Activated gamma-delta T cell treated with Interleukin-2 at 50 U/mL for 16 hours (primary cell): ENCODE results near the gene DOCK10.
"Not testable (repeated sequence)": the region's sequence is repeated elsewhere in the genome, so short reads cannot be mapped to it uniquely, and the experiment has no call there.

Source experiments
- DNase-seq: peaks from one replicate; pipeline ENCODE4 v3.0.0-alpha.2; 2020

Gene DOCK10

DNA sequence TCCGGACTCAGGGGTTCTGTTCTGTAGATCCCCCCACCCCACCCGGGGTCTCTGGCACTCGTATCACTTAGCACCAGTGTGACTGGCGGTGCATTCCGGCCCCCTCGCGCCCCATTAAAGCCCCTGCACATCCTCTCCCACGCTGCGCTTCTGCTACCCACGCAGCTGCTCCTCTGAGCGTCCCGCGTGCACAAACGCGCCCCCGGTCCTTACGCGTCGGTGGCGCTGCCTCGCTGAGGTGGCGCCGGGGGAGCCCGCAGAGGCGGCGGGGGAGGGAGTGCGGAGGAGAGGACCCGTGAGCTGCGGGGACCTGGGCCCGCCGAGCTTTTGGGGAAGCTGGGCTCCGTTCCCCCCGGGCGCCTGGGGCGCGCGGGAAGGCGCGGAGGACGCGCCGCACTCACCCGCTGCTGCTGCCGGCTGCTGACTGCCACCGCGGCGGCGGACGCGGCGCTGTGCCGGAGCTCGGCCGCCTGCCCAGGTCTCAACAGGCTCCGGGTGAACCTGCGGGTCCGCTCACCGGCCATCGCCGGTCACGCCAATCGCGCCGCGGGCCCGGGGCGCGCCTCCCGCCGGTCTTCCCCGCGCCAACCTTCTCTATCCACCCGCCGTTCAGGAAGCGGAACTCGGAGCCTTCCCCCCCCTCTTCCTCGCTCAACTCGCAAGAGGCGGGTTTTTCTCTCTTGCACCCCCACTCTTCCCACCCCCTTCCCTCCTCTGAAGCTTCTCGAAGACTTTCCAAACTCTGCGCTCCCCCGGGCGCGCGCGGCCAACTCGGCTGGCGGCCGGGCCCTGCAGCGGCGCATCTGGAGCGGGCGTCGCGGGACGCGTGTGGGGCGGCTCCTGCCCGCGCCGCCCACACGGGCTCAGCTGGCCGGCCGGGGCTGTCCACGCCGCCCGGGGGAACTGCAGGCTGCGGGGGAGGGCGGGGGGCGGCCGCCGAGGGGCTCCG lies at the start of gene DOCK10:
TSS of gene DOCK10 (minus strand) at position 618 of the 949 bp plus-strand sequence. CDS start at position 524, 94 bp downstream.
- peak; percentile 50 for DNase-seq

DNA sequence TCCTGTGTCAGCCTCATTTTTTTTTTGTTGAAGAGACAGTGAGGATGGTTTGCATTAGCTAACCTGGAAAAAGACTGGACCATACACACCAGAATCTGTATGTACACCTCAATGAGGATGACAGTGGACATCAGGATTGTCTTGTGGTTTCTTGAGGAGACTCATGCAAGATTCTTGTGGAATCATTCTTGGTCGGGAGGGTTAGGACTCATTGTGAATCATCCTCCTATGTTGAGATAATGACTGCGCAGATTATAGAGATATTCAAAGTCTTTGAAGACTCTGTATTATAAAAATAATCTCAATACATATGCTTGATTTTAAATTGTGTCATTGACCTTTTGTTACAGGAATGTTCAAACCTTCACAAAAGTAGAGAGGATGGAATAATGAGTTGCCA lies 49.1 kb upstream of the DOCK10 start:
- DNase-seq, result no peak

DNA sequence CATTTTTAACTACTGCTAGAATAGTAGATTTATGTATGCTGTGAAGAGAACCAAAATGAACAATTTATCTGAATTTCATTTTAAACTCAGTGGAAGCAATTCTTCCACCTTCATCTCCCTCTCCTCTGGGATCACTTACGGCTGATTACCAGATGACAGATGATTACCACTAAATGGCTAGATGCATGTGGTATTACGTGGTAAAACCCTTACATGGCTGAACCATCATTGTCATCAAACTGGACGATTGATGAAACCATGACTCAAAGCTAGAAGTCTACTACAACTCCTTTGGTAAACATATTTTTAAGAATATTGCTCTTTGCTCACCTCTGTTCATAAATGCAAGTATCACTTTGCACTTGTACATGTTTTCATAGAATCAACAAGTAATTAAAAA lies 48.5 kb upstream of the DOCK10 start:
- DNase-seq, result no peak

DNA sequence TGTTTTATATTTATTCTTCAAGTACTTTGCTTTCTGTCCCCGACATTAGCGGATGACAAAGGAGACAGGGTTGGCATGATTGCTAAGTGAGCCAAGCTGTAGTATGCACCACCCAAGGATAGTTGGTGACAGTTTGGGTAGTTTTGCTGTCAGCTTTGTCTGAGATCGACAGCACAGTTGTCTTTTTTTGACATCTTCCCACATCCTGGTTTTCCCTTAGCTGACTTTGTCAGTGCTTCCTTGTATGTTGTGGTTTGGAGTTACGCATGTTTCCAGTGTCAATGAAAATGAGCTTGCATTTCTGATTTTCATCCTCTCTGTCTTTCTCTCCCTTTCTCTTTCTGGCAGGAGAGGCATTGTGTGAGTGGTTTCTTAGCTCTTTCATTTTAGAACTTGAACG lies 44.6 kb upstream of the DOCK10 start:
- no peak for DNase-seq

DNA sequence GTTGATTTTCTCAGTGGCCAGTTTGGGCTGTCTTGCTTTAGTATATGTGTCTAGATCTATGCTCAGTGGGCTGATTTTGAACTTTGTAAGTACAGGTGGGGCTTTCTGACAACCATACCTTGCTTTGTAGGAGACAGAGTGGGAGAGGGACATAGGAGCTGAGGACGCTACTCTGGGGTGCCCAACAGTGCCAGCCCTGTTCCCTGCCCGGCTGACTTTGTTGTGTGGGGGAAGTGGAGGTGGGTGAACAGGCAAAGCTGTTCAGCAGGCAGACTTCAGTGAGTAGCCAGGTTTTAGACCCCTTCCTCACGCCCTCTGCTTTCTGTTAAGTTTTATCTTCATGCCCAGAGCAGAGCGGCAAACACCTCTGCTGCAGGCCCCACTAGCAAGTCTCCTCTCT lies 44.2 kb upstream of the DOCK10 start:
- DNase-seq, result no peak

DNA sequence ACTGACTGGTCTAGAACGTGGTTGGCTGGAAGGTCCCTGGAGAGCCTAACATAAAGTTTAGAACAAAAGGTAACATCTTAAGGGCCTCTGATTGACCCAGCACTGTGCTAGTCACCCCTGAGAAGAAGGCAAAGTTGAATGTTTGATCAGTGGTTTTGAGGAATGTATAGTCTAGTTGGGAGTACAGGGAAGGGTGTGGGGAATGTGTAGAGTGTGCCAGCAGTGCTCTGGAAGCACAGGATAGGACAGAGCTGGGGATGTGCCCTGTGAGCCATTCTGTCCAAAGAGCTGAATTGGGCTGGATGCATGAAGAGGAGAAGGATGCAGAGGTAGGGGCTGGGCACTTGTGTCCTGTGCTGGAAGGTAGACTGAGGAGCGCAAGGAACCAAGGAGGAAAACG lies 41.0 kb upstream of the DOCK10 start:
- no peak for DNase-seq

DNA sequence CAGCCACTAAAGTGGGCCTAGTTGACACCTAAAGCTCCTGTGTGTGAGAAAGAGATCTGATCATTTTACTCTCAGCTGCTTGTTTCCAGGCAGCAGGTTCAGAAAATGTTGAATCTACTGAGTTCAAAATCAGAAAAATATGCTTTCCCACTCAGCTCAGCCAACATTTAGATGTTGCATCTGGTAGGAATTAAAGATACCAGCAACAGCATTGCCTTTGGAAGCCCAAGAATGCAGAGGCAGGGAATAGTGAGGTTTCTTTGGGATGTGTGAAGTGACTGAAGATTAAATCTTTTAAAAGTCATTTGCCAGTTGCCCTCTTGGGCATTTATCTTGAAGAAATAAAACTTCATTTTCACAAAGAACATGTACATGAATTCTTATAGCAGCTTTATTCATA lies 33.9 kb upstream of the DOCK10 start:
- DNase-seq, result no peak

DNA sequence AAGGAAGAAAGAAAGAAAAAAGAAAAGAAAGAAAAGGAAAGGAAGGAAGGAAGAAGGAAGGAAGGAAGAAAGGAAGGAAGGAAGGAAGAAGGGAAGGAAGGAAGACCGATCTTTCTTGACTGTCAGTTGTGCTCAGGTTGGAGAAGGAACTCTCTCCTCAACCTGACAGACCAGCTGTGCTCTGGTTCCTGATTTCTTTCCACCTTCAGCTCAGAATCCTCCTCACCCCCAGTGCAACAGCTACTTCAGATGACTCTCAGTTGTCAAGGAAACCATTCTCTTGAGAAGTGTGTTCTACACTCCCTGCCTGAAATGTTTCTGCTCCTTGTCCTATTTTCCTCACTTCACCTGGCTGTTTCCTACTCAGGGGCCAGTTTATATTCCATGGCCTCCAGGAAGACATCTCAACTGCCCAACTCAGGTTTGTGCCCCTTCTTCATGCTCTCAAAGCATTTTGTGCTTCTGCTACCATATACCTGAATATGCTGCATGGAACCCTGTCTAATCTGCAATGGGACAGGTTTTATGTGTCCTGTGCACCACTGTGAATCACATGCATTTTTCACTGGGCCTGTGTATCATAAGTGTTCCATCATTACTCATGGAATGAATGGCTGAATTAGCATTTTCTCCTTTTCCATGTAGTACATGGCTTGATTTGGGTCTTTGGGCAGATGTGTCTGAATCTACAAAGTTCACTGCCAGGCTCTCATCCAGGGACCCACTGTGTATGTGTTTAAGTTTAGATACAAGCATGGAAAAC lies 32.8 kb upstream of the DOCK10 start:
- no peak for DNase-seq

DNA sequence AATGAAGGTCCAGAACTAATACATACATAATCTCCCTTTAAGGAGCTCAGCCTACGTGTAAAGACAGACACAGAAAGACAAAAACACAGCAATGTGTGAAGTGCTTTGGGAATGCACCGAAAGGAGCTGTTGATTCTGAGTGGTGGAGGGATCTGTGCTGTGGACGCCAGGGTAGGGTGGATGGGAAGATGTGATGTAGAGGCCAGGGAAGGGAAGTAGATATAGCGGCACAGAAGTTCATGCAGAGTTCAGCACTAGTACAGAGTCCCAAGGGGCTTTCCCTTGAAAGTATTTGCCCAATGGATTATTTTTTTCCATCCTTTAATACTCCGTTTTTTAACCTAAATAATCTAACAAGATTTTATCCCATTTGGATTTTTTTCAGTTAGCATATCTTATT lies 32.1 kb upstream of the DOCK10 start:
- no peak for DNase-seq

DNA sequence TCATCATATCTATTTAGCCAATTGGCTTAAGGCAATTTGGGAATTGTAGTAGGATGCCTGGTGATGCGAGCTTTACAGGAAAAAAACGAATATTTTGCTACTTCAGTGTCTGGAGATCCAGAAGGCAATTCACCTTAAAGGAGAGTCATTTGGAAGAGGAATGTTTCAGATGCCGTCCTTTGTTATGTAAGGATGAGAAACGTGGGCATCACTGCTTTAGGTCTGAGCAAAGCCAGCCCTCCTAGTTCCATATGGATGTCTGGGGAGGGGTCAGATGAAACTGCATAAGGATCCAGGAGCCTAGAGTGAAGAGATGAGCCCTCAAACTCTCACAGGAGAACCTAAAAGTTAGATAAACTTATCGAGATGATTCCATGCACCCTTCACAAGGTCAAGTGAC lies 30.9 kb upstream of the DOCK10 start:
- DNase-seq, result no peak

DNA sequence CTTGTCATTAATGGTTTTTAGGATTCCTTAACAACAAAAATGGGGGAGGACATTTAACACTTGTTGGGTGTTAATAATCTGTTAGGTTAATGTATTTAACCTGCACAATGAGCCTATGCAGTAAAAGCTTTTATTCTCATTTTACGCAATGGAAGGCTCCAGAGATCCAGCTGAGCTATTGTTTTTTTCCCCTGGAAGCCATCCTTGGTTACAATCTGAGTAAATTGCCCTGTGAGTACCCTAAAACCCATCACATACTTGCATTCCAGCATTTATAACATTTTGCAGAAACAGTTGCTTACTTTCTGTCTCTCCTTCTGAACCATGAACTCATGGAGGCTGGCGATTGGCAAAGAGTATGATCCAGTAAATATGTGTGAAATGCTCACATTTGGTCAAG lies 30.2 kb upstream of the DOCK10 start:
- no peak for DNase-seq

DNA sequence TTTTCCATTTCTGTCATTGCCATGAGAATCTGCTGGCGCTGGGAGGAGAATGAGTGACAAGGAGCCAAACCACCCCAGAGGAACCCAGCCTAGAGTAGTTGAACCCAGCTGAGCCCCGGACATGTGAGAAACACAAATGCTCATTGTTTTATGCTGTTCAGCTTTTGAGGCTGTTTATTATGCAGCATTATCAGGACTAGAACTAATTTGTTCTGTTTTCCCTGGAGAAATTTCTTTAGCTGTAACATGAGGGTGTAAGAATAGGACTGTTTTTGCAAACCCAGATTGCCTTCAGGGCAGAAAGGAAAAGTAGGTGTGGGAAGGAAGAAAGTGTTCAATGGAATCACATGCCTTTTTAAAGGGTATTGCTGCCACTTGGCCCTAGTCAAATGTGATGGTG lies 28.5 kb upstream of the DOCK10 start:
- DNase-seq, result no peak

DNA sequence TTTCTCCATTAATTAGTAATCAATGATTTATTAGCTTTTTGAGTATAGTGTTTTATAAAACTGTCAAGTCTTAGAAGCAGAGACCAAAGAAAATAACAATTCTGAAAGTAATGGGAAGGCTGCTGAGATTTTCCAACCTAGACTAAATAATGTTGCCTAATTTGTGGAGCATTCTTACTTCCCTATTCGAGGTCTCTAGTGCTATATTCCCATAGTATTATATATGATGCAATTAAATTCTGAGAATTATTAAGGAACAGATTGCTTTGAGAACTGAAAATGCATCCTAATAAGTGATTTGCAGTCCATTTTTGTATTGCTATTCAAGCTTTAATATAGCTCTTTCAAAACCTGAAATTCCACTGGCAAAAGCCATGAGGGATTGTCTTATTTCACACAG lies 27.7 kb upstream of the DOCK10 start:
- no peak for DNase-seq

DNA sequence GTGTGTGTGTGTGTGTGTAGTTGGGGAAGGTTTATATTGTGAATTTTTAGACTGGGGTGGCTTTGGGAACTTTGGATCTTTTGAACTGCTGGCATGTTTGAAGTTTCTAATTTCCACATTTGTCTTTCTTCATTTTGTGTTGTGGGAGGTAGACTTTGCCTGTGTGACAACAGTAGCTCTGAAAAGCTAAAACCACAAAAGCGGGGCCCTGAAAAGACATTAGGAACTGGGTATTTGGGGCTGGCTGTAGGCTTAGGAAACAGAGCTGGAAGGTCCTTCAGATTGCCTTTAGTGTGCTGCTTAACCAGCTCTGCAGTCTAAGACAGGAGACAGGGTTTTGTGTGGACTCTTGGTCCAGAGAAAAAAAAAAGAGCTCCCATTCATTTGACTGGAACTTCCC lies 27.2 kb upstream of the DOCK10 start:
- no peak for DNase-seq

DNA sequence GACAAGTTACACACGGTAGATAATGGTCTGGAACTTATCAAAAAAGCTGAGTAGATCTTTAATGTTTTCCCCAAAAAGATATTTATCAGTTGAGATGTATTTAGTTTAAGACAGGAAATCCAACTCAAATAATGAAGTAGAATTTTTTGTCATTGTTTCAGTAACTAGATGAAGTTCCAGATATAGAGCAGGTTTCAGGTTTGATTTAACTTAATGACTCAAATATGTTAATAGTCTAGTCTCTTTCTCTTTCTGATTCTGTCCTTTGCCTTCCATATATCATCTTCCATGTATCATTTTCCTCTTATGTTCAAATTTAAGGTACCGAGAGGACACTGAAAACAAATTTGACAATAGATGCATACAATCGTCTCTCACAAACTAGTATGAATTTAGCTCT lies 23.6 kb upstream of the DOCK10 start:
- DNase-seq, result no peak

DNA sequence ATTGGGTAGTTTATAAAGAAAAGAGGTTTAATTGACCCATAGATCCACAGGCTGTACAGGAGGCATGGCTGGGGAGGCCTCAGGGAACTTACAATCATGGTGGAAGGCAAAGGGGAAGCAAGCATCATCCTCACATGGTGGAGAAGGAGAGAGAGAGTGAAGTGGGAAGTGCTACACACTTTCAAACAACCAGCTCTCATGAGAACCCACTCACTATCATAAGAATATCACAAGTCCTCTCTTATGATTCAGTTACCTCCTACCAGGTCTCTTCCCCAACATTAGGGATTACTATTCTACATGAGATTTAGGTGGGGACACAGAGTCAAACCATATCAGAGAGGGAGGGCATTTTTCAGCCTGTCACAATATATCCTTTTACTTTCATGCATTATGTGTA lies 22.7 kb upstream of the DOCK10 start:
- DNase-seq, result no peak

DNA sequence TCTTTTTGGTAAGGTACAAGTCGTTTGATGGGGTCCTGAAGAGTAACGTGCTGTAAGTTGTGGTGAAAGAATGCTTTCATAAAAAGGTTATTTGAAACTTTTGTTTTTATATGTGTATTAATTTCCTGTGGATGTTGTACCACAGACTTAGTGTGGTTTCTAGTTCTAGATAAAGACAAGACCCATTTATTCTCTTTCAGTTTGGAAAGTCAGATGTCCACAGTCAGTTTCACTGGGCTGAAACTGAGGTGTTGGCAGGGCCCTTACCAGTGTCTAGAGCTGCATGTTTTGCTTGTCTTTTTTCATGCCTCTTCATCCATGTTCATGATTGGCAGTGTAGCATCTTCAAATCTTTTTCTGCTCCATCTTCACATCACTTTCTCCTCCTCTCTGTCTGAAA lies 22.1 kb upstream of the DOCK10 start:
- no peak for DNase-seq

DNA sequence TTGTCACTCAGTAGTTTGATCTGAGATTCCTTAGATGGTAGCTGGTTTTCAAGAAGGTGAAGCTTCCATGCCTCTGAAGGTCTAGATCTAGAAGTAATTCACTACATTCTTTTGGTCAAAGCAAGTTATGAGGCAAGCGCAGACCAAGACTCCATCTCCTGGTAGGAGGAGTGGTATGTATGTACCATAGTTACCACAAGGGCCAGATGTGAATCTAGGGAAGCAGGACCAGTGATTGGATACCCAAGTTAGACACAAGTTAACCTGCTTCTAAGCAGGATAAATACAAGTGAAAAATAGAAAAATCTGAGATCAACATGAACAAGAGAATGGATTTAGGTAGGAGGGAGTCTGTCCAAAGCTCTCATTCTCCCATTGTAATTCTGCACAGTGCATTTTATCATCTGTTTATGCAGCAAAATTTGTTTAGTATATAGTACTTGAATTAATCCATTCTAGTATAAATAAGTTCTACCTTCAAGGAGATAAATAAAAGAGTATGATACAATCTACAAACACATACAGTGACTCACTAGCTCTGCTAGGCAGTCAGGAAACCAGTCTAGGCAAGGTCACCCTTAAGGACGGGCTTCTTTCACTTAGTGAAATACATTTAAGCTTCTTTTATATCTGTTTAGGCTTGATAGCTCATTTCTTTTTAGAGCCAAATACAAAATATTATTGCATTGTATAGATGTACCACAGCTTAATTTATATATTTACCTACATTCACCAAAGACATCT lies 14.2 kb upstream of the DOCK10 start:
- DNase-seq, result peak; percentile 26

DNA sequence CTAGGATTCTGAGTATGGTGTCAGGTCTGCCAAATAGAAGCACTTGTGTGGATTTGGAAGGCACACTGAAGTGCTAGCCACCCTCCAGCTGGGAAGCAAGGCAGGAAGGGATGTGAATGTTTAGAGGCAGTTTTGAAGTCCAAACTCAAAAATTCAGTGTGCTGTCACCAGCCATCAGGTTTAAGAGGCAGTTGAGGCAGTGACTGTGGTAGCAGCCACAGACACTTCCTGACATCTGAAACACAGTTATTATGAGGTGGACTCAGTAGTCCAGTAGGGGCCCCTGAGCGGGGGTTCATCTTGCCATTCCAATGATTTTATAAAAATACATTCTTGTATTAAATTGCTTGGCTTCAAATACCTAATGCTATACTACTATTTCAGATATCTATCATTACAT lies 13.4 kb upstream of the DOCK10 start:
- DNase-seq, result no peak

DNA sequence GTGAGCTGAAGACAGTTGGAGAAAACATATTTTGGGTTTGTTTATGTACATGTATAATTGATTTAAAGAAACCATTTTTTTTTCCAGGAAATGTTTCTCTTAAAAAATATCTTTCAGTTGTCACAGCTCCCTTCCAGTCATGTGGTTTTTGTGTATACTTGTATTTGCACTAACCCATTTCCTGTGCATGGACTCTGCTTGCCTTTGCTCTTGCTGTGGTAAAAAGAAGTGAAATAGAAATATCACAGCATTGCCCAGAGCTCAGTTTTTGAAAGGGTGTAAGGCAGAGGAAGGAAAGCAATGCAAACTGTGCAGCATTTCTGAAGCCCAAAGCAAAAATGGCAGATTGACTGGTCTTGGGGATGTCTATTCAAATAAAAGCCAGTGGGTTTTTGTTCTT lies 10.4 kb upstream of the DOCK10 start:
- peak; percentile 17 for DNase-seq

DNA sequence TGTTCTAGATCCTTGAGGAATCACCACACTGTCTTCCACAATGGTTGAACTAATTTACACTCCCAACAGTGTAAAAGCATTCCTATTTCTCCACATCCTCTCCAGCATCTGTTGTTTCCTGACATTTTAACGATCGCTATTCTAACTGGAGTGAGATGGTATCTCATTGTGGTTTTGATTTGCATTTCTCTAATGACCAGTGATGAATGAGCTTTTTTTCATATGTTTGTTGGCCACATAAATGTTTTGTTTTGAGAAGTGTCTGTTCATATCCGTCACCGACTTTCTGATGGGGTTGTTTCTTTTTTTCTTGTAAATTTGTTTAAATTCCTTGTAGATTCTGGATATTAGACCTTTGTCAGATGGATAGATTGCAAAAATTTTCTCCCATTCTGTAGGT lies 5.2 kb upstream of the DOCK10 start:
- DNase-seq, result not testable (repeated sequence)

DNA sequence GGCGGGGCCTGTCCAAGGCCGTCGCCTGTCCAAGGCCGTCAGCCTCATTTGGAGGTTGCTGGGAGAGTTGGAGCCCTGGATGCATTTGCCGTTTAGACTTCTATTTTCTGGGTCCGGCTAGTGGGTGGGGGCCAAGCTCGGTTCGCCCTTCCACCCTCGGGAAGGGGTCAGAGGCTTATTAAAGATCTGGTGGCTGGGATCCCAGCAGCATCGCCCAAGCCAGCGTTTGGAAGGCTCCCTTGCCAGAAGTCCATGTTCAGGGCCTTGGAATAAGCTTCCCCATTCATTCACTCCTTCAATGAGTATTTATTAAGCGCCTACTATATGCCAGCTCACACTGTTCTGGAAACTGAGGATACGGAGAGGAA lies 516 bp upstream of the DOCK10 start:
- DNase-seq, result no peak

DNA sequence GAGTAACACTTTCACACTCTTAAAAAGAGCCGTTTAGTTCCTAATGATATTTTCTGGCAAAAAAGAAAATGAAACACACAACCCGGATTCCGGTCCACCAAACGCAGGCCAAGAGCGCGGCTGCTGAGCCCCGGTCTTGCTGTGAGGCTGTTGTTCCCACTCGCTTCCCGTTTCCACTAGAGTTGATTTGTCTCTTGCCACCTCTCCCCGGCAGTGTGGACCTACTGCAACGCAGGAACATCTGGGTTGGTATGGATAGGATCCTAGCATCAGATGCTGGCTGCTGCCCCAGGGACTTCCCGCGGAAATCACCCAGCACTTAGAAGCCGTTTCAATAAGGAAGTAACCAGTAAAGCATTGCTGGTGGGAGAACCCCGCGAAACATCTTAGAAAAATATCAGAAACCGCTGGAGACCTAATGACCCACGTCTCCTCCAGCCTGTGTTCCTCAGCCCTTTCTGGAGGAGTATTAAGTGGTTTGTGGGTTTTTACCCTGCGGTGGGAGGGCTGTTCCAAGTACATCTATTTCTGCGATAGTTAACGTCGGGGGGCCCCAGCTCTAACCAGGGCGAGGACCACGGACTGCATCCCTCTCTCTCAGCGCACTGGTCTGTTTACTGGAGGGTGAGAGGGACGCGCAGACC lies 939 bp downstream of the DOCK10 start:
- DNase-seq, result peak; percentile 41
